Epithelial cell of prostate (primary cell): ENCODE data around the gene MED23.
"Not testable (repeated sequence)": the region's sequence is repeated elsewhere in the genome, so short reads cannot be mapped to it uniquely, and the experiment has no call there.

ENCODE experiments used
- DNase-seq: peaks from one replicate; pipeline ENCODE4 v3.0.0-alpha.2; 2011; ENCODE audit warnings: low read depth, low spot score
- H3K27ac ChIP-seq: fragments of 450-650 bp; 2 replicates; pipeline ENCODE4 v1.5.1; 2017; ENCODE audit warnings: mild to moderate bottlenecking

The MED23 gene

GRCh38 chr6:131587909-131588308 lies 40.1 kb downstream of the MED23 start:
- H3K27ac ChIP-seq = no peak overlapping the region
- DNase-seq = no peak

GRCh38 chr6:131586543-131586942 lies 41.5 kb downstream of the MED23 start:
- no peak for DNase-seq
- no peak overlapping the region for H3K27ac ChIP-seq

- H3K27ac ChIP-seq = no peak overlapping the region
- DNase-seq = no peak
Observed at GRCh38 chr6:131581523-131581922, 46.5 kb downstream of the MED23 start.

GRCh38 chr6:131575834-131576478 lies 52.1 kb downstream of the MED23 start:
- DNase-seq = no peak
- no peak overlapping the region for H3K27ac ChIP-seq

- H3K27ac ChIP-seq = no peak overlapping the region
- no peak for DNase-seq
Observed at GRCh38 chr6:131574686-131575085, 53.4 kb downstream of the MED23 start.

GRCh38 chr6:131574133-131574532 lies 53.9 kb downstream of the MED23 start:
- DNase-seq = no peak
- H3K27ac ChIP-seq = no peak overlapping the region

GRCh38 chr6:131572686-131573415 lies 55.2 kb downstream of the MED23 start, which contains the start of gene ARG1:
TSS of gene ARG1 (plus strand) at chr6:131573226. CDS start at chr6:131573283, 57 bp downstream.
- no peak within 1 kb of the TSS for H3K27ac ChIP-seq
- no peak for DNase-seq

- DNase-seq = no peak
- H3K27ac ChIP-seq = no peak overlapping the region
Observed at GRCh38 chr6:131568726-131569125, 59.3 kb downstream of the MED23 start.

GRCh38 chr6:131565056-131565455 lies 63.0 kb downstream of the MED23 start:
- no peak for DNase-seq
- no peak overlapping the region for H3K27ac ChIP-seq

GRCh38 chr6:131561925-131562707 lies 65.9 kb downstream of the MED23 start:
- DNase-seq = no peak
- H3K27ac ChIP-seq = no peak overlapping the region

GRCh38 chr6:131558922-131559321 lies 69.1 kb downstream of the MED23 start:
- no peak overlapping the region for H3K27ac ChIP-seq
- DNase-seq = no peak

GRCh38 chr6:131555992-131556391 lies 72.0 kb downstream of the MED23 start:
- no peak for DNase-seq
- H3K27ac ChIP-seq = no peak overlapping the region

GRCh38 chr6:131552572-131552971 lies 75.5 kb downstream of the MED23 start:
- no peak overlapping the region for H3K27ac ChIP-seq
- DNase-seq = no peak

- DNase-seq = no peak
- no peak overlapping the region for H3K27ac ChIP-seq
Observed at GRCh38 chr6:131551902-131552301, 76.1 kb downstream of the MED23 start.

- no peak for DNase-seq
- H3K27ac ChIP-seq = no peak overlapping the region
Observed at GRCh38 chr6:131549811-131550210, 78.2 kb downstream of the MED23 start.

GRCh38 chr6:131548441-131548840 lies 79.6 kb downstream of the MED23 start:
- DNase-seq = no peak
- no peak overlapping the region for H3K27ac ChIP-seq

- no peak overlapping the region for H3K27ac ChIP-seq
Observed at GRCh38 chr6:131547488-131547887, 80.6 kb downstream of the MED23 start.

GRCh38 chr6:131545317-131545716 lies 82.7 kb downstream of the MED23 start:
- H3K27ac ChIP-seq = no peak overlapping the region
- no peak for DNase-seq

More at GRCh38 chr6:131547488-131547887, 80.6 kb downstream of the MED23 start:
- no peak for DNase-seq

- not testable (repeated sequence) for DNase-seq, H3K27ac ChIP-seq
Observed at GRCh38 chr6:131538615-131539014, 89.4 kb downstream of the MED23 start.

GRCh38 chr6:131532580-131533039 lies 95.4 kb downstream of the MED23 start:
- no peak for DNase-seq
- no peak overlapping the region for H3K27ac ChIP-seq

- not testable (repeated sequence) for DNase-seq, H3K27ac ChIP-seq
Observed at GRCh38 chr6:131531681-131532080, 96.4 kb downstream of the MED23 start.
